Activated gamma-delta T cell (primary cell): Measurements from ENCODE around the gene SSX4B.
"Not testable (repeated sequence)": the region's sequence is repeated elsewhere in the genome, so short reads cannot be mapped to it uniquely, and the experiment has no call there.

ENCODE experiments used
- DNase-seq: peaks from one replicate; lab custom pipeline; 2025; lab: John Stamatoyannopoulos, UW
- total RNA-seq, 2 donors: gene quantifications; one replicate each; lab custom pipeline; 2026; lab: John Stamatoyannopoulos, UW

SSX4B gene, protein sequence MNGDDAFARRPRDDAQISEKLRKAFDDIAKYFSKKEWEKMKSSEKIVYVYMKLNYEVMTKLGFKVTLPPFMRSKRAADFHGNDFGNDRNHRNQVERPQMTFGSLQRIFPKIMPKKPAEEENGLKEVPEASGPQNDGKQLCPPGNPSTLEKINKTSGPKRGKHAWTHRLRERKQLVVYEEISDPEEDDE
- total RNA-seq: 0 reads per million in 2 donors

DNA sequence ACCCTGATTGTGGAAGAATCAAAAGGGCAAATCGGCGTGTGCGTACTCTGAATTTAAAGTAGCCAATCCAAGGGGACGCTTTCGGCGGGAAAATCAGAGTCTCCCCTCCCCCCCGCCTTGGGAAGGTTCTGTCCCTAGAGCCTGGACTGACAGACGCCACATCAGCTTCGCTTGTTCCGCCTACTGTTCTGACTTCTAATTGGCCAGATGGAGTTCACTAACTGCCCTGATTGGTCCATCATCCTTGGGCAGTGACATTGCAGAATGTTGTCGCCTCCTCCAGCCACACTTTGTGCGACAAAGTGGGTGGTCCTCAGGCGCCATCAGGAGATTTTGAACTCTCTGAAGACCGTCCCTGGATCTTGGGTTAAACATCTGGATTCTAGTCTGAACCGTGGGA, at the start of gene SSX4B:
Gene SSX4B, minus strand, starts transcription at position 101 of the 400 bp plus-strand sequence. CDS start 588 bp downstream, outside the sequence.
- DNase-seq: not testable (repeated sequence)

DNA sequence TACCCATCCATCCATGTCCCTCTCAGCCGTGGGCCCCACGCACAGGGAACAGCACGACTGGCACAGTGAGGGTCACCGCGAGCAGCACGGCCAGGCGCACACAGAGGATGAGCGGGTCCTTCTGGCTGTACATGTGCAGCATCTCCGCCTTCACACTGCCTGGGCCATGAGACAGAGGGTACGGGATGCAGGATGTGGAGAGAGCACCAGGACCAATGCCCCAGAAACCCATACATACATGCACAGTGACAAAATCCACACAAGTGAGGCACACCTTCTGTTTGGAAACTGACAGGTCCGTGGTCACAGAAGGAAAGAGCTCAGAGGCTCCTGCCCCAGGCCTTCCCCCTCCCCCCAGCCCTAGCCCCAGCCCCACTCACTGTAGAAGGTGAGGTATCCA, 48.8 kb upstream of the SSX4B start:
- DNase-seq: no peak

DNA sequence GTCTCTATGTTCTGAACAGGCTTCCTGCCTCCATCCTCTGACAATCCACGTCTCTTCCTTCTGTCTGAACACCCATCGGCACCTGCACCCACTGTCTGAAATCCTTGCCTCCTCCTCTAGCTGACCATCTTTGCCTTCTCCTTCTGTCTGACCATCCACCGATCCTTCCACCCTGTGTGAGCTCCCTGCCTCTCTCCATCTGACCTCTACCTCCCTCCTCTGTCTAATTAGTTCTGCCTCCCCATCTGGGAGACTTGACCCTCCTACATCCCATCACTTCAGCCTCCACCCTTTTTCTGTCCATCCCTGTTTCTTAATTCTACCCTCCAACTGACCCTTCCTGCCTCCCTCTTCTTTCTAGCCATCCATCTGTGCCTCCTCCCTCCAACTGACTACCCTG, 48.3 kb upstream of the SSX4B start:
- DNase-seq: no peak

DNA sequence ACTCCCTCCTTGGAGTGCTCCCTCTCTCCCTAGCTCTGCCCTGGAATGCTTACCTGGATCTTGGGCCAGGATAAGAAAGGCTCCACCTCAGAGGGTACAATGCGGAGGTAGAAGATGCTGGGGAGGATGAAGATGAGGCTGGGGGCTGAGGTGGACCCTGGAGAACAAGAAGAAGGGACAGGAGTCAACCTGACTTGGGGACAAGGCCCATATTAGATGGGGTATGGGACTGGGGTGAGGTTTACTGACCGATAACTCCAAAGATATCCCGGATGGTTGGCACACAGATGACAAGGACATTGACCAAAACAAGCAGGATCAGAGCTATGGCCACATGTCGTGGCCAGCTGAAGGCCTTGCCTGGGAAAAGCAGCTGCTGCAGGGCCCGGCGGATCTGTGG, 47.7 kb upstream of the SSX4B start:
- DNase-seq: no peak

DNA sequence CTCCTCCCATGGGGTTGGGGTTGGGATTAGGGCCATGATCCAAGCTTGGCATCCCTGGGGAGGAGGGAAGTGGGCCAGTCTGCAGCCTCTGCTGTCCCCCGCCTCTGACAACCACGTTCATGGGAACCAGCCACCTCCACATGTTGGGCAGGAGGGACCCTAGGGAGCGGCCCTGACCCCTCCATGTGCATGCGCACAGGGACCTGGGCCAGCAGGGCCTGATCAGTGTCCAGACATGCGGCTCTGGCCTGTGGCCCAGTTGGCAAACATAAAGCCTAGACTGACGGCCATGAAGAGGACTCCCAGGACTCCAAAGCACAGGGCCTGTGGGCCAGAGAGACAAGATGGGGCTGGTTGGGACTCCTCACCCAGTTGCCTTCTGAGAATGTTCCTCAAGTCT, 47.0 kb upstream of the SSX4B start:
- DNase-seq: no peak

DNA sequence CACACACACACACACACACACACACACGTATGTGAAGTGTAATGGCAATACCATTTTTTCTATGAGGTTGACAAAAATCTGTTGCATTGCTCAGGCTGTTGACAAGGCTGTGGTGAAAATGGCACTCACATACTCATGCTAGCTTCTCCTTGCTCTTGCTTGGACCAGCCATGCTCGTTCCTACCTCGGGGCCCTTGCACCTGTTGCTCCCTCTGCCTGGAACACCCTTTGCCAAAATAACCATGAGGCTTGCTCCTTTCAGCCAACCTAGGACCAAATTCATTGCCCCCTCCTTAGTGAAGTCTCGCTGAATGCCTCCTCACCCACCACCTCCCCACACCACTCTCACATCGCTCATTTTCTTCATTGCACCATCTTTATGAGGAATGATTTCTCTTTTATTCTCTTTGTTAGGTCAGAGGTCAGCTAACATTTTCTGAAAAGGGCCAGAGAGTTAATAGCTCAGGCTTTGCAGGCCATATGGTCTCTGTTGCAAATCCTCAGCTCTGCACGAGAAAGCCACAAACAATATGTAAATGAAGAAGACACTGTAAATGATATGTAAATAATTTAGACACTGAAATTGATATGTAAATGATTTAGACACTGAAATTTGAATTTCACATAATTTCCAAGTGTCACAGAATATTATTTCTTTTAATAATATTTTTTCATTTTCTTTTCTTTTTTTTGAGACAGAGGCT, 45.0 kb upstream of the SSX4B start:
- DNase-seq: no peak

DNA sequence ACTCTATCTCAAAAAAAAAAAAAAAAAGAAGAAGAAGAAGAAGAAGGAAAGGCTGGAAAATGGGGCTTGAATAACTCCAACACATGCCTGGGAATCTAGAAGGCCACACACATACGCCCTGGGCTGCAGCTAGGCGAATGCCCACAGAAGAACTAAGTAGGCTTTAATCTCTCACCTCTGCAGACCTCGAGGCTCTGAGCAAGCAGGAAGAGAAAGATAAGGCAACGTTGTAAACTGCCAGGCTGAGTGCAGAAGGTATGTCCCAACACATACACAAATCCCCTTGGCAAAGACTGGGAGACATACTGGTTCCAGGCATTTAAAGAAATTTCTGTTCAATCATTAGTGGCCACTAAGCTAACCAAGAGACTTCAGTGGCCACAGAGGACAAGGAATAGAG, 39.9 kb upstream of the SSX4B start:
- no peak for DNase-seq

DNA sequence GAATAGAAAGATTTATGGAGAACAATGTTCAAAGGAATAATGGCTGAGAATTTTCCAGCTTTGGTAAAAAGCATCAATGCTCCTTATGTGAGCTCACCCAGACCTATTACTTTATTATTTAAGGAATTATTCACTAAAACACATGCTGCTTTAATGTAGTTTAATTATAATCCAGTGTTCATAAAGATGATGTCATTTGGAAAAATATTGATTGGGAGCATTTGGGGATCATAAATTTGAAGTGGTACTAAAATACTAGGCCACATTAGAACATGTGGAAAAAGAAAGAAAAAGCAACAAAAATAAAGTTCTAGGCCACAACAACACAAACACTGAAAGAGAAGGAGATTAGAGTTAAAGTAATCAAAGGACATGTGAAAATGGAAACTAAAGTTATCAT, 38.3 kb upstream of the SSX4B start:
- DNase-seq: no peak

DNA sequence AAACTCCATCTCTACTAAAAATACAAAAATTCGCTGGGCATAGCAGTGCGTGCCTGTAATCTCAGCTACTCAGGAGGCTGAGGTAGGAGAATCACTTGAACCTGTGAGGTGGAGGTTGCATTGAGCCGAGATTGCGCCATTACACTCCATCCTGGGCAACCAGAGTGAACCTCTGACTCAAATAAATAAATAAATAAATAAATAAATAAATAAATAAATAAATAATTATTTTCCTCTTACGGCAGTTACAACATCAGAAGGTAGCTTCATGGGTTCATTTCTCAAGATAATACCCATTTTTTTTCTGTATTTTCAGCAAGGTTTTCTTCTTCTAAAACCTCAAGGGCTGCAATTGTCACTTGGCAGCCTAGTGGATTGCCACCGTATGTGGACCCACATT, 35.4 kb upstream of the SSX4B start:
- not testable (repeated sequence) for DNase-seq

DNA sequence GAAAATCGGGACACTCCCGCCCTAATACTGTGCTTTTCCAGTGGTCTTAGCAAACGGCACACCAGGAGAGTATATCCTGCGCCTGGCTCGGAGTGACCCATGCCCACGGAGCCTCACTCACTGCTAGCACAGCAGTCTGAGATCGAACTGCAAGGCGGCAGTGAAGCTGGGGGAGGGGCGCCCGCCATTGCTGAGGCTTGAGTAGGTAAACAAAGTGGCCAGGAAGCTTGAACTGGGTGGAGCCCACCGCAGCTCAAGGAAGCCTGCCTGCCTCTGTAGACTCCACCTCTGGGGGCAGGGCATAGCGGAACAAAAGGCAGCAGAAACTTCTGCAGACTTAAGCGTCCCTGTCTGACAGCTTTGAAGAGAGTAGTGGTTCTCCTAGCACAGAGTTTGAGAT, 22.0 kb upstream of the SSX4B start:
- DNase-seq: not testable (repeated sequence)

DNA sequence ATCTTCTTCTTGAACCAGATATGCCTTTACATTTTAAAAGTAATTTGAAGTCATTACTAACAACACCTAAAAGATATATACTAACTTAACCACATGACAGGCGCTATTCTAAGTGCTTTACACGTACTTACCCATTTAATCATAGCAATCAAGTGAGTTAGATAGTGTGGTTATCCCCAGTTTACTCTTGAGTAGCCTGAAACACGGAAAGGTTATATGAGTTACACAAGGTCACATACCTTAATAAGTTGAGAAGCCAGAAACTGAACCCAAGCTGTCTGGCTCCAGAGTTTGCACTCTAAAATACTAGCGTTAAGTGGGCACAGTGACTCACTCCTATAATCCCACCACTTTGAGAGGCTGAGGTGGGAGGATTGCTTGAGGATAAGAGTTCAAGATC, 18.4 kb upstream of the SSX4B start:
- not testable (repeated sequence) for DNase-seq

DNA sequence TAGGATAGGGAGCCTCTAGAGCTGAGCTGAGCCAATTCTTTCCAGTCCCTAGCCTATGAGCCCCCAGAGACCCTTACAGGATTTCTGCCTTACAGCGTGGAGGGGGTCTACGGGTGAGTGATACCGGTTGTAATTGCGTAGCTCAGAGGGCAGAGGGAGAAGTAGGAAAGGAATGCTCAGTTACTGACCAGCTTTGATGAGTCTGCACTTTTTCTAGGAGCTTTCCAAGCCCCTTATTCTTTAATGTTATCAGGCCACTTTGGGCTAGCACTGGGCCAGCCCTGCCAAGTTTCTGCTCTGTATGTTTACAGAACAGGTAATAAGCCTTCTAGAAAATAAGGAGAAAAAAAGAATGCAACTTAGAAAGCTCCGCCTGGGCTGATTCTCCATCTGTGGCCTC, 17.8 kb upstream of the SSX4B start:
- not testable (repeated sequence) for DNase-seq

DNA sequence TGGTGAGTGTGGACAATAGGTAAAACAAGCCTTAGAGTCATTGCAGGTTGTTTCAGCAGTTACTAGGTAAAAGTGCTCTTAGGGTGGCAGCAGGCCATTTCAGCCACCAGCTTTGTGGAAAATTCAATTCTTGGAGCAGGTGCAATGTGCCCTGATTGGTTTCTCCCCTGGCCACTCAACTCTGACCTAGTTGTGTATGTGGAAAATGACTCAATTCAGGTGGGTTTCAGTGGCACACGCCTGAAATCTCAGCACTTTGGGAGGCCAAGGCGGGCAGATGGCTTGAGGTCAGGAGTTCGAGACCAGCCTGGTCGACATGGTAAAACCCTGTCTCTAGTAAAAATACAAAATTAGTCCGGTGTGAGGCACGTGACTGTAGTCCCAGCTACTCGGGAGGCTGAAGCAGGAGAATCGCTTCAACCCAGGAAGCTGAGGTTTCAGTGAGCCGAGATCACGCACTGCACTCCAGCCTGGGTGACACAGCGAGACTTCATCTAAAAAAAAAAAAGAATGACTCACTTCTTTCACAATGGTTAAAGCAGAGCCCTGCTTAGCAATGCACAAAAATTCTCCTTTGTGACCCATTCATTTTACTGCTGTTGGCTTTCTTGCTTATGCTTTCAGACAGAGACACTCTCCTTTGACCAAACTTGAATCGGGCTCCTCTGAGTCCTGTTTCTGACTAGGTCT, 15.4 kb upstream of the SSX4B start:
- DNase-seq: not testable (repeated sequence)

DNA sequence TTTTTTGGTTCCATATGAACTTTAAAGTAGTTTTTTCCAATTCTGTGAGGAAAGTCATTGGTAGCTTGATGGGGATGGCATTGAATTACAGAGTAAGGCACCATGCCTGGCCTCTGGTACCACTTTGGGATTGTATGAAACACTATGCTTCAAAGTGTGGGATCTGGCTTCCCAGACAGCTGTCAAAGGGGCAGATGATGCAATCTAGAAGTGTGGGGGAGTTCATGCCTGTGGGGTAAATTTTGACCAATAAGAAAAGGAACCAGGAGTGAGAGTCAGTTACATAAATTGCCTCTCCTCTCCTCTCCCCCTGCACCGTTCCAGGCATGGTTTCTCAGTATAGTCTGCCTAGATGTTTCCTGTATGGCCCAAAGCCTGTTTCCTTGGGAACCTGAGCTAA, 13.9 kb downstream of the SSX4B start:
- DNase-seq: not testable (repeated sequence)

DNA sequence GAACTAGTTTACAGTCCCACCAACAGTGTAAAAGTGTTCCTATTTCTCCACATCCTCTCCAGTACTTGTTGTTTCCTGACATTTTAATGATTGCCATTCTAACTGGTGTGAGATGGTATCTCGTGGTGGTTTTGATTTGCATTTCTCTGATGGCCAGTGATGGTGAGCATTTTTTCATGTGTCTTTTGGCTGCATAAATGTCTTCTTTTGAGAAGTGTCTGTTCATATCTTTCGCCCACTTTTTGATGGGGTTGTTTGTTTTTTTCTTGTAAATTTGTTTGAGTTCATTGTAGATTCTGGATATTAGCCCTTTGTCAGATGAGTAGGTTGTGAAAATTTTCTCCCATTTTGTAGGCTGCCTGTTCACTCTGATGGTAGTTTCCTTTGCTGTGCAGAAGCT, 14.8 kb downstream of the SSX4B start:
- DNase-seq: not testable (repeated sequence)

DNA sequence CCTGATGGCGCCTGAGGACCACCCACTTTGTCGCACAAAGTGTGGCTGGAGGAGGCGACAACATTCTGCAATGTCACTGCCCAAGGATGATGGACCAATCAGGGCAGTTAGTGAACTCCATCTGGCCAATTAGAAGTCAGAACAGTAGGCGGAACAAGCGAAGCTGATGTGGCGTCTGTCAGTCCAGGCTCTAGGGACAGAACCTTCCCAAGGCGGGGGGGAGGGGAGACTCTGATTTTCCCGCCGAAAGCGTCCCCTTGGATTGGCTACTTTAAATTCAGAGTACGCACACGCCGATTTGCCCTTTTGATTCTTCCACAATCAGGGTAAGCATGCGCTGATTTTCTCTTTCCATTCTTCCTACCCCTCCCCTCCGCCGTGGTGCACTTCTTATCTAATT, 28.5 kb downstream of the SSX4B start, which contains the start of gene SSX4:
Gene SSX4, plus strand, starts transcription at position 301 of the 400 bp plus-strand sequence. CDS start 515 bp downstream, outside the sequence.
- DNase-seq: not testable (repeated sequence)

DNA sequence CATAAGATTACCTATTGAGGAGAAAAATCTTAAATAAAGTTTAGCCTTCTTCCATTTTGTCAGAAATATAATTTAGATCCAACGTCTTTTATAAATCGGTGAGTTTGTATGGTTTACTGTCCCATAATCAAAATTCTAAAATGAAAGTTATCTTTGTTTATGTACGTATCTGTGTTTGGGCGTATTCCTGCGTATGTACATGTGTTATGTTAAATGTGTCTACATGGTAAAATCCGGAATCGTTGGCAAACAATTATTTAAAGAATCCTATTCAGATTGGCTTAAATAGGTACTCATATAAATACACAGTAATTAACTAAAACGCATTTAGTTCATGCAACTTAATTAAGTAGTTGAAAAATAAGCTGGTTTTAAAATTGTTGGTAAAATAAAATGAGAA, 41.4 kb downstream of the SSX4B start:
- DNase-seq: not testable (repeated sequence)

DNA sequence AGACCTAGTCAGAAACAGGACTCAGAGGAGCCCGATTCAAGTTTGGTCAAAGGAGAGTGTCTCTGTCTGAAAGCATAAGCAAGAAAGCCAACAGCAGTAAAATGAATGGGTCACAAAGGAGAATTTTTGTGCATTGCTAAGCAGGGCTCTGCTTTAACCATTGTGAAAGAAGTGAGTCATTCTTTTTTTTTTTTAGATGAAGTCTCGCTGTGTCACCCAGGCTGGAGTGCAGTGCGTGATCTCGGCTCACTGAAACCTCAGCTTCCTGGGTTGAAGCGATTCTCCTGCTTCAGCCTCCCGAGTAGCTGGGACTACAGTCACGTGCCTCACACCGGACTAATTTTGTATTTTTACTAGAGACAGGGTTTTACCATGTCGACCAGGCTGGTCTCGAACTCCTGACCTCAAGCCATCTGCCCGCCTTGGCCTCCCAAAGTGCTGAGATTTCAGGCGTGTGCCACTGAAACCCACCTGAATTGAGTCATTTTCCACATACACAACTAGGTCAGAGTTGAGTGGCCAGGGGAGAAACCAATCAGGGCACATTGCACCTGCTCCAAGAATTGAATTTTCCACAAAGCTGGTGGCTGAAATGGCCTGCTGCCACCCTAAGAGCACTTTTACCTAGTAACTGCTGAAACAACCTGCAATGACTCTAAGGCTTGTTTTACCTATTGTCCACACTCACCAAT, 43.9 kb downstream of the SSX4B start:
- not testable (repeated sequence) for DNase-seq

DNA sequence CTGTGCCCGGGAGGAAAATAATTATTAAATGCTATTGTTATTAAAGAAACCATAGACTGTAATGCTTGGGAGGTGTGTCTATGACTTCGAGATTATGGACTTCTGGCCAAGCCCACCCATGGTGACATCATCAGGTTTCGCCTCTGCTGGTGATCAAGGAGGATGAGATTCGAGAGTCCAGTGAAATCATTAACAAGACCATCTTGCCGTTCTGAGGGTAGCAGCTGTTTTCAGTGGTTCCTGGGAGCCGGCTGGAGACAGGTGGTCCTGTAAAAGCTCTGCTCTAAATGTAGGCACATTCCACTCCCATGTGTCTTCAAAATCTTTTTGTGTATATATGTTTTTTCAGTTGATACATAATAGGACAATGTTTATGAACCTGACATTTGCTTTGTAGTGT, 52.5 kb downstream of the SSX4B start:
- not testable (repeated sequence) for DNase-seq

DNA sequence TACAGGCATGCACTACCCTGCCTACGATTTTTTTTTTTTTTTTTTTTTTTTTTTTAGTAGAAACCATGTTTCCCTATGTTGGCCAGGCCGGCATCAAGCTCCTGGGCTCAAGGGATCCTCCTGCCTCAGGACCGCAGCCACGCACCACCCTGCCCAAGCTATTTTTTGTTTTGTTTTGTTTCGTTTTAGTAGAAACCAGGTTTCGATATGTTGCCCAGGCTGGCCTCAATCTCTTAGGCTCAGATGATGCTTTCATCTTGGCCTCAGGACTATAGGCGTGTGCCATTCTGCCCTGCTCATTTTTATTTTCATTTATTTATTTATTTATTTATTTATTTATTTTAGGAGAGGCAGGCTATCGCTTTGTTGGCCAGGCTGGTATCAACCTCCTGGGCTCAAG, 54.1 kb downstream of the SSX4B start:
- no peak for DNase-seq

DNA sequence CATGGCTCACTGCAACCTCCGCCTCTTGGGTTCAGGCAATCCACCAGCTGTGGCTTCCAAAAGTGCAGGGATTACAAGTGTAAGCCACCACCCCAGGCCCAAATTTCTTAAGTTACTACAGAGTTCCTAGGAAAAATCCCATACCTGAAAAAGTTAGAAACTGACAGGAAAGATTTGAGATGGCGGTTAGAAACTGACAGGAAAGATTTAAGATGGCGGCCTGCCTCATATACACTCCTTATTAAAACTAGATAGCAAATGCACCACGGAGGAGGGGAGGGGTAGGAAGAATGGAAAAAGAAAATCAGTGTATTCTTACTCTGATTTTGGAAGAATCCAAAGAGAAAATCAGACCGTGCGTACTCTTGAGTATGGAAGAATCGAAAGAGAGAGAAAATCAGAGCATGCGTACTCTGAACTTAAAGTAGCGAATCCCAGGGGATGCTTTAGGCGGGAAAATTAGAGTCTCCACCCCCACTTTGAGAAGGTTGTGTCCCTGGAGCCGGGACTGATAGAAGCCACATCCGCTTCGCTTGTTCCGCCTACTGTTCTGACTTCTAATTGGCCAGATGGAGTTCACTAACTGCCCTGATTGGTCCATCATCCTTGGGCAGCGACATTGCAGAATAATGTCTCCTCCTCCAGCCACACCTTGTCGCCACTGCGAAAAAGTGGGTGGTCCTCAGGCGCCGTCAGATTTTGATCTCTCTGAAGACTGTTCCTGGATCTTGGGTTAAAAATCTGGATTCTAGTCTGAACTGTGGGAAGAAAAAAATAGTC, 55.3 kb downstream of the SSX4B start, which contains the start of gene SSX3:
Gene SSX3, minus strand, starts transcription at position 389 of the 780 bp plus-strand sequence. CDS start 1,454 bp downstream, outside the sequence.
- DNase-seq: not testable (repeated sequence)
